Stimulated activated CD4-positive, alpha-beta T cell treated with anti-CD3 and anti-CD28 coated beads, TNF-alpha, amount 100 ng/mL, for 4 hours (primary cell): ENCODE measurements around the gene FADD.

Experiments used
- DNase-seq, 3 experiments: peaks; one replicate each; pipeline ENCODE4 v3.0.0-alpha.2; 2020; ENCODE audit warnings: low read depth in 3 of 3

FADD gene

DNA sequence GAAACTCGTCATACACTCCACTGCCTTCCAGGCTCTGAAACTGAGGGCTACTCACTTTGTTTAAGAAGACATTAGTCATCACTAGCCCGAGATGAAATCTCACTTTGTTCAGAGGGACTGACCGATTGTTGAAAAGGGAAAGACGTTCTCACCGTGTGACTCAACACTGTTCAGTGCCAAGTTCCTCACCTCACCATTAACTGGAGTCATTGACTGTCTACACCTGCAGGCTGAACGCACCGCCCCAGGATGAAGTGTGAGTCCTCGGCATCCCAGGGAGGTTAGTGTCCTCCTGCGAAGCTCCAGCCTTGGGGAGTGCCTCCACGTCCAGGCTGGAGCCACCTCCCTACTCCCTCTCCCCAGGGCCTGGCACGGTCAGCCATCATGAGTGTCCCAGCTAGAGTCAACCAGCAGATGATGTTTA is 30.4 kb downstream of the FADD start:
- DNase-seq: no peak

DNA sequence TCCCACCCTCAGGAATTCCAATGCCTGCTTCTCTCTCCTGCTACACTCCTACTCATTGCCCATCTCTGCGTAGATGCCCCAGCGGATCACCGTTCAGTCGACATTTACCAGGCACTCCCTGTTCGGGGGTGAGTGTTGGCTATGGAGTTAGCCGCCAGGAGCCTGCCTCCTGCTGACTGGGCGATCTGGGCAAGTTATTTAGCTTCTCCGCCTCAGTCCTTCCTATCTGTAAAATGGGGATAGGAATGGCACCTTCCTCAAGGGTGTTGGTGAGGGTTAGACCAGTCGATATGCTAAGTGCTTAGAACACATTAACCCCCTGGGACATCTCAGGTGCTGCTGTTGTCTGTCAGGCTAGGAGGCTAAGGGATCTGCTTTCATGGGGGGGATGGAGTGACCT is 30.9 kb downstream of the FADD start:
- DNase-seq: no peak

DNA sequence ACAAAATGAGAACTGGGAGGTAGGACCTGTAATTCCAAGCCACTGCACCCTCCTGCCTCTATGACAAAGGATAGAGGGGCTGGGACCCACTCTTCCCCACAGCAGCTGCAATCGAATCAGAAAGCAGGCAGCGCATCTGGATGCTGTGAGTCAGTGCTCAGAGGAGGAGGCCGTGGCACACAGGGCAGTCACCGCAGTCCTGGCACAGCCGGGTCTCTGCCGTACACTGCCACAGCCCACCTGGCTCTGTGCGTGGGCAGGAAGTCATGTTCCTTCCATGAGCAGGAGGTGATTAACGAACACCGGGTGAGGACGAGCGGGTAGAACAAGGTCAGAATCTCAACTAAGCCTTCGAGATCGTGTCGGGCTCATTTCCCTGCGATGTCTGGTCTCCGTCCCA is 37.2 kb downstream of the FADD start:
- DNase-seq: no peak

DNA sequence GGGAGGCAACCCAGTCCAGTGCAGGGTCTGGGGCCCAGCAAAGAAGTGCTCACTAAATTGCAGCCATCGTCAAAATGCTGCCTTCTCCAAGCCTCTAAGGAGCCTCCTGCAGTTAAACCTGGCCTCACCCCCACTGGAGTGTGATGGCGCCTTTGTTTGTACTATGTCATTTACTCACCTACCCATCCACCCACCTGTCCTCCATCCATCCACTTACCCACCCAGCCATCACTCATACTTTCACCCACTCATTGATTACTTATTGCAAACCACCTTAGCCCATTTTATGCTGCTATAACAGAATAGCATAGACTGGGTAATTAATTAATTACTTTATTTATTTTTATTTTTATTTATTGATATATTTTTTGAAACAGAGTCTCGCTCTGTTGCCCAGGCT is 38.6 kb downstream of the FADD start:
- no peak for DNase-seq

DNA sequence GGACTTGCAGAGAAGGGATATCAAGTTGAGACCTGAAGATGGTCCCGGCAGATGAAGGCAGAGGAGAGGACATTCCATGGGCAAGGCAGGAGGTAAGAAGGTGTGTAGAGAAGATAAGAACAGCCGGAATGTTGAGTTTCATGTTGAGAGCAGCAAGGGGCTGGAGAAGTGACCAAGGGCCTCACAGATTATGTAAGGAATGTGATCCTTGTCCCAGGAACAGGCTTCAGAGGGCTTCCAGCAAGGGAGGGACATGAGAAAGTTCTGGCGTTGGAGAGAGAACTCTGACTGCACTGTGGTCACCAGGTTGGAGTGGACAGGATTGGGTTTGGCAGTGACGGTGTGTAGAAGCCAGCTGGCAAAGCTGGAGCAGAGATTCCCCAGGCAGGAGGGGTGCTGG is 39.8 kb downstream of the FADD start:
- DNase-seq: no peak

DNA sequence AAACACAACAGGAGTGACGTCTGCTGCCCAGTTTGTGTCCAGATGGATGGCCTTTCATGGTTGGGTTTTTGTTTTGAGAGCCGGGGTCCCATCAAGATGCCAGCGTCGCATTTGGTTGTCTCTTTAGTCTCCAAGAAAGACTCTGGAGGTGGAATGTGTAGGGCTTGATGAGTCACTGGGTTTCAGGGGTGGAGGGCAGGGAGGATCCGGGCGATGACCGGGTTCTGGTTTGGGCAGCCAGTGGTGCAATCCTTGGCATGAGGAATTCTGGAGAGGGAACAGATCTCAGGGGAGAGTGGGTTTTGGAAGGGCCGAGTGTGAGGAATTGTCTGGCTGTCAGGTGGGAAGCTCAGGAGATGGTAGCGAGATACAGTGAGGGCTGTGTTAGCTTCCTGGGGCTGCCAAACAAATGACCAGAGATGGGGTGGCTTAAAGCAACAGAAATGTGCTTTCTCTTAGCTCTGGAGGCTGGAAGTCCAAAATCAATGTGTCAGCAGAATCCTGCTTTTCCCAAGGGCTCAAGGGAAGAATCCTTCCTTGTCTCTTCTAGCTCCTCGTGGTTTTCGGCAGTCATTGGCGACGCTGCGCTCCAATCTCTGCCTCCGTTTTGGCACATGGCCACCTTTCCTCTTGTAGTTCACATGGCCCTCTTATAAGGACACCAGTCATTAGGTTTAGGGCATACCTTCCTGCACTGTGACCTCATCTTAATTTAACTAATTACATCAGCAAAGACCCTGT is 41.0 kb downstream of the FADD start:
- no peak for DNase-seq

DNA sequence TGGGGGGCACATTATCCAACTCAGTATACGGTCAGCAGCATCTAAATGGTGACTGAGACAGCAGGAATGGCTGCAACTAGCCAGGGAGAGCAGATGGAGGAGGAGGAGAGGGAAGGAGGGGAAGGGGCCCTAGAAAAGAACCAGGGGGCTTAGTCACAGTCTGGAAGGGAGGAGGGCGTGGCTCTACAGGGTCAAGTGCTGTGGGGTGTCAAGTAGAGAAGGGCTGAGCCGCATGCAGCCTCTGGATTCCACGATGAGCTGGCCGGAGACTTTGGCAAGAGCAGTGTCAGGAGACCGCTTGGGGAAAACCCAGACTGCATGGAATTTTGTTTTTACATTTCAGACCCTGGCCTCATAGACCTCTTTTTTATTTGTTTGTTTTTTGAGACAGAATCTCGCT is 41.6 kb downstream of the FADD start:
- DNase-seq: no peak

DNA sequence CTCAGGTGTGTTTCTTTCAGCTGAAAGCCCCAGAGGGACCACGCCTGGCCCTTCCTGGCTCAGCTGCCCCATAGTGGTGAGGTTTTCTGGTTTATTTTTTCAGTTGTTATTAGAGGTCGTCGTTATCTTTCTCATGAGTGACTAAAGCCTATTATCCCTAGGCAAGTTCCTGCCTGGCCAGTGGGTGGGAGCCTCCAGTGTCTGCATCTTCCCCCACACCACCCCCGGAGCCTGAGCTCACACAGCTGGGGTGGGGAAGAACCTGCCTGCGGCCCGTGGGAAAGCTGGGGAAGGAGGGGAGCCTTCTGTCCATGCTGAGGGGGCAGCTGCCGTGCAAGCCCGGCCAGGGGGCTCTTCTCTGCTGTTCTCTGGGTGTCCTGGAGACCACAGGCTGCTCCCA is 43.1 kb downstream of the FADD start:
- DNase-seq: no peak

DNA sequence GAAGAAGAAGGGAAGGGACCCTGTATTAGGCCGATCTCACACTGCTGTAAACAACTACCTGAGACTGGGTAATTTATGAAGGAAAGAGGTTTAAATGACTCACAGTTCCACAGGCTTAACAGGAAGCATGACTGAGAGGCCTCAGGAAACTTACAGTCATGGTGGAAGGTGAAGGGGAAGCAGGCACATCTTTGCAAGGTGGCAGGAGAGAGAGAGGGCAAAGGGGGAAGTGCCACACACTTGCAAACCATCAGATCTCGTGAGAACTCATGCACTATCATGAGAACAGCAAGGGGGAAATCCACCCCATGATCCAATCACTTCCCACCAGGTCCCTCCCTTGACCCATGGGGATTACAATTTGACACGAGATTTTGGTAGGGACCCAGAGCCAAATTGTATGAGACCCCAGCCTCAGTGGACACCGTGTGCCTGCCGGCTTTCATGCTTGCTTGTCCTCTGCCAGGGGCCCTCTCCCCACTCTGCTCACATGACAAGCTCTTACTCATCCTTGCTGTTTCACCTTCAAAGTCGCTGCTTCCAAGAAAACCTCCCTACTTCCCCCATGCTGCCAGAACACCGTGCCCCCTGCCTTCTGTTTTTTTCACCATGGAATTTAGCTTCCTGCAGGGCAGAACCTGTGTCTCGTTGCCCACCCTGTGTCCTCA is 44.1 kb downstream of the FADD start:
- DNase-seq: no peak

DNA sequence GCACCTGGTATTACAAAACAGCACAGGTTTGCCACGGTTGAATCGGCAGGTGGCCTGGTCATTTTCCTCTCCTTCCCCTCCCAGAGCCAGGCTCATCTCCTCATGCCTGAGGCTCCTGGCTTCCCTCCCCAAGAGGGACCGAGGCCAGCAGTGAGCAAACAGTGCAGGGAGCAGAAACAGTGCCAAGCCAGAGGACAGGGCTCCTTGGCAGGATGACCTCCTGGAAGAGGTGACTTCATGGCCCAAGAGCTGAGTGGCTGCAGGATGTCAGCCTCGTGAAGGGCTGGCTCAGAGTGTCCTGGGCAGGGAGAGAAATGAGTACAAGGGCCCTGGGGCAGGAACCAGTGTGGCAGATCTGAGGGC is 44.6 kb downstream of the FADD start:
- no peak for DNase-seq

DNA sequence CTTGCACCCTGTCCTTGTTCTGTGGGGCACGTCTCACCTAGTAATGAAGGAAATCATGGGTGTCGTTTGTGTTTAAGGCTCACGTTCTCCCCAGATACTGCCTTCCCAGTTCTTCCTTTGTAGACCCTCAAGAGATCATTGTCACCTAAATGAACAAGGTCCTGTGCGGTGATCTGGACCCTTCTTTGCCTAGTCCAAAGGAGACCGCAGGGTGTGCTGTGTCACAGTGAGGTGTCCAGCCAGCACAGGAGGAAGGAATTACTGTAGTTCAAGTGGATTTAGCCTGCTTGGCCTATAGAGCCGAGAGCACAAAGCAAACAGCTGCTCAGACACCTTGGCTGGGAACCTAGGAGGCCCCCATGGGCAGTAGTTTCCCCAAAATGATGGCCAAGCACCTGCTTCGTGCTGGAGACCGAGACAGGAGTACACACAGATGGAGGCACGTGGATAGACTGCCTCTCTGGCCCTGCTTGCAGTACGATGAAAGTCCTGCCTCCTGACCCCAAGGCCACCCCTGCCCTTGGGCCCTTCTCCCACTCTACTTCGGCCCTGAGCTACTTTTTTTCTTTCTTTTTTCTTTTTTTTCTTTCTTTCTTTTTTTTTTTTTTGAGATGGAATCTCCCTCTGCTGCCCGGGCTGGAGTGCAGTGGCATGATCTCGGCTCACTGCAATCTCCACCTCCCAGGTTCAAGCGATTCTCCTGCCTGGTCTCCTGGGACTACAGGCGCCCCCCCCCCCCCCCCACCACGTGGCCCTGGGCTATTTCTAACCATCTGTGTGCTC is 48.0 kb downstream of the FADD start:
- no peak for DNase-seq

DNA sequence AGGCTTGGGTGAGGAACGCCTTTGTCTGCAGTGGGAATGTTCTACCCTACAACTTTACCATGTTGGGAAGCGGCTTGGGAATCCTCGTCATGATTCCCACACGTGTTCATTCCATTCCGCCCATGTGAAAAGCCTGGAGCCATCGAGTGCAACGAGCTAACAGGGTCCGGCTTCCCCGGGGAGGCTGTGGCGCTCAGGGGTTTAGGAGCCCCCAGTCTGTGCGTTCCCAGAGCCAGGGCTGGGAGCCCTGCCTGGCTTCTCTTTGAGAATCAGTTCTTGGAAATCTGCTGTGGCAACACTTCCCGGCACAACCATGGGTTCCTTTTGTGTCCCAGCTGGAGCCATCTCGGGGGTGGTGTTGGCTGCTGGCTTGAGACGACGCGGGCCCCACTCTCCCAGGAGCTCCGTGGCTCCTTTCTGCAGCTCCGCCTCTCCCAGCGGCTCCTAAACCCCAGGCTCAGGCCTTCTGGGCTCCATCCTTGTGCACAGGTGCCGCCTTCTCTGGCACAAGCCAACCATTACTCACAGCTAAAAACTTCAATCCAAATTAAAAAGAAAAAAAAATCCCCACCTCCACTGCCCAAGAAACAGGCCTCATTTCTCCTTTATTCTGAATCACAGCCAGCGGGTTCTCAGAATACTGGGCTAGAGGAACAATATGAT is 48.7 kb downstream of the FADD start:
- DNase-seq: no peak

DNA sequence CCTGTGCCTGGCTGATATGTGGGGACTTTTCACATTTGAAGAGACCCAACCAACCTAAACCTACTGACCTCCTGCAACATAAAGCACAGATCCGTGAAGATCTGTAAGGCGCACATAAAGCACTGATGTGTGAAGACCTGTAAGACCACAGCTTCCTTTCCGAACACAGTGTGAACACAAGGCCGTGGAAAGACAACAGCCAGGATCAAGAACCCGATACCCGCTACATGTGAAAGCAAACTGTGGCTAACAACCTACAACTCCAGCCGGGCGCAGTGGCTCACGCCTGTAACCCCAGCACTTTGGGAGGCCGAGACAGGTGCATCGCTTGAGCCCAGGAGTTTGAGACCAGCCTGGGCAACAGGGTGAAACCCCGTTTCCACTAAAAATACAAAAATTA is 49.7 kb downstream of the FADD start:
- DNase-seq: no peak

DNA sequence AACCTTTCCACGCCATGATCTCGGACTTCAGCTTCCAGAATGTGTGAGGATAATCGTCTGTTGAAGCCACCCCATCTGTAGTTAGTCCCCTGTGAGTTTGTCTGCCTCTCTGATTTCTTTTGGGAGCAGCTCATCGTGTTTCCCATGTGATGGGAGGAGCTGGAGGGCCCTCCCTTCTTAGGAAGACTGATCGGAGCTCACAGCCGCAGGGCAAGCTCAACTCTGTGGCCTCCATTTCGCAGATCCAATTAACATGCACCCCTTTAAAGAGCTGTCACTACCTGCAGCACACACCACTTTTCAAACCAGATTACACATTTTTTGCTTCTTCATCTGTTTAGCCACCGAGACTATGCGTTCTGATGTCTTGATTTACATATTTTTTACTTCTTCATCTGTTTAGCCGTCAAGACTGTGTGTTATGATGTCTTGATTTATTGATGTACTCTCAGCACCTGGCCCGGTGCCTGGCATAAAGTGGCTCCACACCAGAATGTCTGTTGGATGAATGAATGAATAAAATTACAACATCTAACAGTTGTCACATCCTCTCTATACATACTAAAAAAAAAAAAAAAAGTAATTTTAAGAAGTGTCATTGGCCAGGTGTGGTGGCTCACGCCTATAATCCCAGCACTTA is 52.5 kb downstream of the FADD start:
- DNase-seq: no peak
